Measurements from ENCODE around the gene ALK. TPM values are rescaled to one million over a fixed set of nuclear protein-coding genes. Genes with fewer than 3 reads are reported as not detected.

Gene ALK
- total RNA-seq, 1 donor from 2014 or later: 0.14 TPM

- Histone ChIP-seq H3K27me3 (ENCODE audit: low read depth) (peaks cover 91% of the 10 kb centered on the region), H3K9me3 (replicated peaks) (no peaks in the 10 kb centered on the region), H3K27ac (replicated peaks) (no peak overlapping the region), H3K4me3 (no peak overlapping the region), H3K4me1 (no peaks in the 10 kb centered on the region), H3K36me3 (no peaks in the 10 kb centered on the region)
- no peak for DNase-seq
- TF ChIP-seq CTCF (IDR thresholded peaks at IDR 0.05; ENCODE audit: borderline replicate concordance): no peak
- intact Hi-C loops (cut with micrococcal nuclease): no loop called here
Observed at GRCh38 chr2:29323301-29323700, 598.1 kb downstream of the ALK start.

- H3K36me3 ChIP-seq: no peaks in the 10 kb centered on the region
- DNase-seq: no peak
- no peak overlapping the region for H3K27ac ChIP-seq (replicated peaks)
- intact Hi-C loops (cut with micrococcal nuclease): no loop called here
- H3K9me3 ChIP-seq (replicated peaks): no peaks in the 10 kb centered on the region
- peaks cover 94% of the 10 kb centered on the region for H3K27me3 ChIP-seq (ENCODE audit: low read depth)
- no peaks in the 10 kb centered on the region for H3K4me1 ChIP-seq
- TF ChIP-seq CTCF (IDR thresholded peaks at IDR 0.05; ENCODE audit: borderline replicate concordance): no peak
- no peak overlapping the region for H3K4me3 ChIP-seq
Observed at GRCh38 chr2:29322011-29322410, 599.4 kb downstream of the ALK start.

GRCh38 chr2:29317801-29318485, 603.4 kb downstream of the ALK start:
- no peaks in the 10 kb centered on the region for H3K9me3 ChIP-seq (replicated peaks)
- H3K27ac ChIP-seq (replicated peaks): no peak overlapping the region
- intact Hi-C loops (cut with micrococcal nuclease): no loop called here
- H3K27me3 ChIP-seq (ENCODE audit: low read depth): peaks cover 91% of the 10 kb centered on the region
- H3K4me3 ChIP-seq: no peak overlapping the region
- no peaks in the 10 kb centered on the region for H3K4me1 ChIP-seq
- no peak for DNase-seq
- TF ChIP-seq CTCF (IDR thresholded peaks at IDR 0.05; ENCODE audit: borderline replicate concordance): no peak
- H3K36me3 ChIP-seq: no peaks in the 10 kb centered on the region

- intact Hi-C loops (cut with micrococcal nuclease): no loop called here
- no peak for DNase-seq
- Histone ChIP-seq H3K27ac (replicated peaks) (no peak overlapping the region), H3K27me3 (ENCODE audit: low read depth) (peaks cover 91% of the 10 kb centered on the region), H3K4me3 (no peak overlapping the region), H3K36me3 (no peaks in the 10 kb centered on the region), H3K9me3 (replicated peaks) (no peaks in the 10 kb centered on the region), H3K4me1 (no peaks in the 10 kb centered on the region)
- no peak for TF ChIP-seq CTCF (IDR thresholded peaks at IDR 0.05; ENCODE audit: borderline replicate concordance)
Observed at GRCh38 chr2:29317077-29317517, 604.3 kb downstream of the ALK start.

- no peak for DNase-seq
- intact Hi-C loops (cut with micrococcal nuclease): no loop called here
Observed at GRCh38 chr2:29314816-29315571, 606.4 kb downstream of the ALK start.

More at GRCh38 chr2:29314816-29315571, 606.4 kb downstream of the ALK start:
- Histone ChIP-seq H3K9me3 (replicated peaks) (no peaks in the 10 kb centered on the region), H3K27me3 (ENCODE audit: low read depth) (peaks cover 84% of the 10 kb centered on the region), H3K27ac (replicated peaks) (no peak overlapping the region), H3K36me3 (no peaks in the 10 kb centered on the region), H3K4me3 (no peak overlapping the region), H3K4me1 (no peaks in the 10 kb centered on the region)
- no peak for TF ChIP-seq CTCF (IDR thresholded peaks at IDR 0.05; ENCODE audit: borderline replicate concordance)

All from left ventricle myocardium inferior (tissue), 1 donor.